K562 (cell line): ENCODE results near the gene NELFE. TPM values are rescaled to one million over a fixed set of nuclear protein-coding genes. Genes with fewer than 3 reads are reported as not detected.

Experiments used
- BHLHE40 ChIP-seq: IDR thresholded peaks from 2 replicates; pipeline ENCODE4 v1.6.1; 2011; ENCODE audit warnings: low read length, improper control_type of control experiment
- CEBPG ChIP-seq, 3 experiments: fragments of 200-800 bp in 1 of 3; sonication (Bioruptor generic) in 1 of 3; sonication (generic) in 1 of 3; formaldehyde crosslinking in 1 of 3; IDR thresholded peaks in 2 of 3; conservative IDR thresholded peaks in 1 of 3; 2 replicates each; pipeline versions ENCODE4 v1.6.1 to v1.8.0; 2016 to 2022; ENCODE audit warnings: missing compliant biosample characterization in 2 of 3, missing genetic modification characterization in 2 of 3, mild to moderate bottlenecking in 1 of 3, missing genetic modification reagents in 1 of 3
- FUS ChIP-seq: fragments of 200-400 bp; formaldehyde crosslinking; optimal IDR thresholded peaks from 2 replicates; pipeline ENCODE3; 2017; ENCODE audit warnings: low read depth, low read length
- IRF2 ChIP-seq: sonication (generic); formaldehyde crosslinking; IDR thresholded peaks from 2 replicates; pipeline ENCODE4 v1.8.1; 2022; ENCODE audit warnings: mild to moderate bottlenecking, missing genetic modification reagents
- KLF13 ChIP-seq: fragments of 450-650 bp; IDR thresholded peaks from 2 replicates; pipeline ENCODE4 v1.6.1; 2016; ENCODE audit warnings: missing genetic modification characterization, low read depth, mild to moderate bottlenecking, missing compliant biosample characterization, moderate library complexity, borderline replicate concordance
- LARP7 ChIP-seq: fragments of 450-650 bp; IDR thresholded peaks from 2 replicates; pipeline ENCODE4 v1.6.1; 2016
- NRF1 ChIP-seq, 2 experiments: fragments of 450-650 bp; IDR thresholded peaks in 1 of 2; conservative IDR thresholded peaks in 1 of 2; 2 replicates each; pipeline ENCODE4 v1.6.1; 2014; ENCODE audit warnings: mild to moderate bottlenecking in 2 of 2
- TBL1XR1 ChIP-seq, 2 experiments: IDR thresholded peaks; 2 replicates each; pipeline ENCODE4 v1.6.1; 2012; ENCODE audit warnings: improper control_type of control experiment in 2 of 2, low read length in 2 of 2, mild to moderate bottlenecking in 1 of 2
- TEAD4 ChIP-seq, 2 experiments: sonication (generic) in 1 of 2; formaldehyde crosslinking in 1 of 2; IDR thresholded peaks; 2 replicates each; pipeline versions ENCODE4 v1.6.1 to v1.8.0; 2012 to 2022; ENCODE audit warnings: borderline replicate concordance in 1 of 2, inconsistent platforms in 1 of 2, low read length in 1 of 2, mild to moderate bottlenecking in 1 of 2, missing genetic modification reagents in 1 of 2
- ZNF3 ChIP-seq: fragments of 250-450 bp; sonication (Bioruptor Pico); IDR thresholded peaks from 2 replicates; pipeline ENCODE4 v1.5.0; 2021; ENCODE audit warnings: mild to moderate bottlenecking, moderate library complexity
- ZNF316 ChIP-seq: fragments of 450-650 bp; IDR thresholded peaks from 2 replicates; pipeline ENCODE4 v1.6.1; 2016
- polyA plus RNA-seq, 8 experiments: library from polyadenylated mRNA; depleted of rRNA in 4 of 8; stranded (reverse) in 5 of 8; unstranded in 3 of 8; fragments of >200 nt; fragmentation: Nextera tagmentation in 2 of 8; fragmentation: Illumina TruSeq in 1 of 8; extraction: Ambion mirVana in 2 of 8; extraction: Trizol in 1 of 8; gene quantifications; 2 replicates each; pipeline versions ENCODE4 v1.2.1 to v1.2.3, GENCODE V29; 2011 to 2014; ENCODE audit warnings: inconsistent platforms in 1 of 8, missing spikeins in 1 of 8
- total RNA-seq, 7 experiments: library from RNA; depleted of rRNA in 6 of 7; stranded (reverse); fragments of >200 nt in 6 of 7; fragmentation: Illumina TruSeq in 2 of 7; extraction: Trizol in 2 of 7; gene quantifications; 2 replicates each; pipeline versions ENCODE4 v1.2.1 to v1.2.3, GENCODE V29; 2011 to 2021; ENCODE audit warnings: low replicate concordance in 1 of 7
- TF ChIP-seq, protein P1 (sequence below): fragments of 200-800 bp; sonication (Bioruptor generic); IDR thresholded peaks from 2 replicates; pipeline ENCODE4 v1.6.1; 2017; ENCODE audit warnings: missing genetic modification characterization, missing compliant biosample characterization
- TF ChIP-seq, protein P2 (sequence below): fragments of 200-800 bp; sonication (Bioruptor generic); IDR thresholded peaks from 2 replicates; pipeline ENCODE4 v1.6.1; 2016; ENCODE audit warnings: missing genetic modification characterization, missing compliant biosample characterization
- TF ChIP-seq, protein P3 (sequence below): sonication (generic); IDR thresholded peaks from 2 replicates; pipeline ENCODE4 v1.6.1; 2016
- TF ChIP-seq, protein P4 (sequence below): sonication (generic); formaldehyde crosslinking; IDR thresholded peaks from 2 replicates; pipeline ENCODE4 v1.8.0; 2022; ENCODE audit warnings: missing genetic modification reagents, mild to moderate bottlenecking, moderate library complexity, borderline replicate concordance

NELFE gene
- total and polyA plus RNA-seq, 9 of the 15 experiments (the other 6 are each of a cell fraction or from before 2014, with no cell fraction given) = 15.2 to 157 (median 91.5) TPM

DNA sequence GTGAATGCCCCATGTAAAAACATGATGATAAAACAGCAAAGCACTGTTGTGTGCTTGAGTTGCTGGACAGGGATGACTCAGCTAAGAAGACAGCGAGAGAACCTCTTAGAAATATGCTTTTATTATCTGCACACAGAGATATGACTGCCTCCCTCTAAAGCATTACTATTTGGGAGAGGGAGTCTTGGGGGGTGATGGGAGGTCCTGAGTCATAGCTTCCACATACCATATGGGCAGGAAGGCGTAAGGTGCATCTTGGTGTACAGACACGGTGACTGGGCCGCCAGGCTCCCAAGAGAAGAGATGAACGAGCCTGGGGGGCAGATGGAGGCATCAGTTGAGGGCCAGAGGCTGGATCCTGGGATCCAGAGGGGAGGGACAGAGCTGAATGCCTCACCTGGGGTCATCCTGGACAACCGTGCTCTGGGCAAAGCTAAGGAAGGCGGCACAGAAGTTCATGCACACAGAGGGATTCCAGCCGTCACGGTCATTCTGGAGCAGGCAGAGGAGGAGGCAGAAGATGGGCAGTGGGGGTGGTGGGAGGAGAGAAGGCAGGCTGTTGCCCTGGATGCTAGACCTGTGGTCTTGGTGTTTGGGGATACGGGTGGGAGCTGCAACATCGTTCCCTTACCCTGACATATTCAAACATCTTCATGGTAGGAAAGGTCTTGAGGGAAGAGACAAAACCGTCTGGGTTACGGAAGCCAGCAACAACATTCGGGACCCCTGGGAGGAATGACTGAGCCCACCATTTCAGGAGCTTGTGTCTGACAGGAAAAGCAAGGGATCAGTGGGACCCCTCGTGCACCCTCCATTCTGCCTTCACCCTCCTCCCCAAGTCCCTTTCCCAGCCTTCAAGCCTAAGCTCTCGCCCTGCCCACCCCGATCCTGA, 11.2 kb upstream of the NELFE start (continued):
- TF ChIP-seq, protein P1, sequence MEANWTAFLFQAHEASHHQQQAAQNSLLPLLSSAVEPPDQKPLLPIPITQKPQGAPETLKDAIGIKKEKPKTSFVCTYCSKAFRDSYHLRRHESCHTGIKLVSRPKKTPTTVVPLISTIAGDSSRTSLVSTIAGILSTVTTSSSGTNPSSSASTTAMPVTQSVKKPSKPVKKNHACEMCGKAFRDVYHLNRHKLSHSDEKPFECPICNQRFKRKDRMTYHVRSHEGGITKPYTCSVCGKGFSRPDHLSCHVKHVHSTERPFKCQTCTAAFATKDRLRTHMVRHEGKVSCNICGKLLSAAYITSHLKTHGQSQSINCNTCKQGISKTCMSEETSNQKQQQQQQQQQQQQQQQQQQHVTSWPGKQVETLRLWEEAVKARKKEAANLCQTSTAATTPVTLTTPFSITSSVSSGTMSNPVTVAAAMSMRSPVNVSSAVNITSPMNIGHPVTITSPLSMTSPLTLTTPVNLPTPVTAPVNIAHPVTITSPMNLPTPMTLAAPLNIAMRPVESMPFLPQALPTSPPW (CRISPR knock-in tag) = peak; percentile 58
- TF ChIP-seq KLF13 (tag) (no peak), TBL1XR1 (IDR thresholded peaks at IDR 0.05; ENCODE audit: low read length in 2 of 2) (0 out of 4 replicates have a peak, but pooled peaks of 1 of the 2 experiments have one; percentile 44), ZNF316 (peak; percentile 96), LARP7 (peak; percentile 75; the same call in 1 of the 2 replicates), CEBPG (CRISPR knock-in tag; IDR thresholded peaks at IDR 0.05) (no peak), CEBPG (tag; conservative IDR thresholded peaks at IDR 0.05 in 1 of 2, IDR thresholded peaks at IDR 0.05 in 1 of 2) (no peak), FUS (no peak), ZNF3 (CRISPR knock-in tag) (no peak), TEAD4 (IDR thresholded peaks at IDR 0.05; ENCODE audit: low read length) (peak; percentile 67; the same call in 1 of the 2 replicates), TEAD4 (CRISPR knock-in tag; IDR thresholded peaks at IDR 0.05; ENCODE audit: borderline replicate concordance) (no peak), IRF2 (CRISPR knock-in tag) (no peak), BHLHE40 (no peak), NRF1 (conservative IDR thresholded peaks at IDR 0.05 in 1 of 2, IDR thresholded peaks at IDR 0.05 in 1 of 2) (peak; percentile 14 to 38; a peak in 1 of 4 replicates)
- TF ChIP-seq, protein P2, sequence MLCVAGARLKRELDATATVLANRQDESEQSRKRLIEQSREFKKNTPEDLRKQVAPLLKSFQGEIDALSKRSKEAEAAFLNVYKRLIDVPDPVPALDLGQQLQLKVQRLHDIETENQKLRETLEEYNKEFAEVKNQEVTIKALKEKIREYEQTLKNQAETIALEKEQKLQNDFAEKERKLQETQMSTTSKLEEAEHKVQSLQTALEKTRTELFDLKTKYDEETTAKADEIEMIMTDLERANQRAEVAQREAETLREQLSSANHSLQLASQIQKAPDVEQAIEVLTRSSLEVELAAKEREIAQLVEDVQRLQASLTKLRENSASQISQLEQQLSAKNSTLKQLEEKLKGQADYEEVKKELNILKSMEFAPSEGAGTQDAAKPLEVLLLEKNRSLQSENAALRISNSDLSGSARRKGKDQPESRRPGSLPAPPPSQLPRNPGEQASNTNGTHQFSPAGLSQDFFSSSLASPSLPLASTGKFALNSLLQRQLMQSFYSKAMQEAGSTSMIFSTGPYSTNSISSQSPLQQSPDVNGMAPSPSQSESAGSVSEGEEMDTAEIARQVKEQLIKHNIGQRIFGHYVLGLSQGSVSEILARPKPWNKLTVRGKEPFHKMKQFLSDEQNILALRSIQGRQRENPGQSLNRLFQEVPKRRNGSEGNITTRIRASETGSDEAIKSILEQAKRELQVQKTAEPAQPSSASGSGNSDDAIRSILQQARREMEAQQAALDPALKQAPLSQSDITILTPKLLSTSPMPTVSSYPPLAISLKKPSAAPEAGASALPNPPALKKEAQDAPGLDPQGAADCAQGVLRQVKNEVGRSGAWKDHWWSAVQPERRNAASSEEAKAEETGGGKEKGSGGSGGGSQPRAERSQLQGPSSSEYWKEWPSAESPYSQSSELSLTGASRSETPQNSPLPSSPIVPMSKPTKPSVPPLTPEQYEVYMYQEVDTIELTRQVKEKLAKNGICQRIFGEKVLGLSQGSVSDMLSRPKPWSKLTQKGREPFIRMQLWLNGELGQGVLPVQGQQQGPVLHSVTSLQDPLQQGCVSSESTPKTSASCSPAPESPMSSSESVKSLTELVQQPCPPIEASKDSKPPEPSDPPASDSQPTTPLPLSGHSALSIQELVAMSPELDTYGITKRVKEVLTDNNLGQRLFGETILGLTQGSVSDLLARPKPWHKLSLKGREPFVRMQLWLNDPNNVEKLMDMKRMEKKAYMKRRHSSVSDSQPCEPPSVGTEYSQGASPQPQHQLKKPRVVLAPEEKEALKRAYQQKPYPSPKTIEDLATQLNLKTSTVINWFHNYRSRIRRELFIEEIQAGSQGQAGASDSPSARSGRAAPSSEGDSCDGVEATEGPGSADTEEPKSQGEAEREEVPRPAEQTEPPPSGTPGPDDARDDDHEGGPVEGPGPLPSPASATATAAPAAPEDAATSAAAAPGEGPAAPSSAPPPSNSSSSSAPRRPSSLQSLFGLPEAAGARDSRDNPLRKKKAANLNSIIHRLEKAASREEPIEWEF (CRISPR knock-in tag) = no peak
- TF ChIP-seq, protein P3, sequence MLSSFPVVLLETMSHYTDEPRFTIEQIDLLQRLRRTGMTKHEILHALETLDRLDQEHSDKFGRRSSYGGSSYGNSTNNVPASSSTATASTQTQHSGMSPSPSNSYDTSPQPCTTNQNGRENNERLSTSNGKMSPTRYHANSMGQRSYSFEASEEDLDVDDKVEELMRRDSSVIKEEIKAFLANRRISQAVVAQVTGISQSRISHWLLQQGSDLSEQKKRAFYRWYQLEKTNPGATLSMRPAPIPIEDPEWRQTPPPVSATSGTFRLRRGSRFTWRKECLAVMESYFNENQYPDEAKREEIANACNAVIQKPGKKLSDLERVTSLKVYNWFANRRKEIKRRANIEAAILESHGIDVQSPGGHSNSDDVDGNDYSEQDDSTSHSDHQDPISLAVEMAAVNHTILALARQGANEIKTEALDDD = no peak
- TF ChIP-seq, protein P4, sequence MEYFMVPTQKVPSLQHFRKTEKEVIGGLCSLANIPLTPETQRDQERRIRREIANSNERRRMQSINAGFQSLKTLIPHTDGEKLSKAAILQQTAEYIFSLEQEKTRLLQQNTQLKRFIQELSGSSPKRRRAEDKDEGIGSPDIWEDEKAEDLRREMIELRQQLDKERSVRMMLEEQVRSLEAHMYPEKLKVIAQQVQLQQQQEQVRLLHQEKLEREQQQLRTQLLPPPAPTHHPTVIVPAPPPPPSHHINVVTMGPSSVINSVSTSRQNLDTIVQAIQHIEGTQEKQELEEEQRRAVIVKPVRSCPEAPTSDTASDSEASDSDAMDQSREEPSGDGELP (CRISPR knock-in tag) = peak; percentile 85; the same call in 1 of the 2 replicates
